22Rv1 (cell line): Measurements from ENCODE around the gene SCFD2.

ENCODE experiments used
- H3K27ac ChIP-seq: fragments of 450-650 bp; 2 replicates; pipeline ENCODE4 v1.5.1; 2017
- ZFX ChIP-seq: fragments of 450-650 bp; IDR thresholded peaks from 2 replicates; pipeline ENCODE4 v1.6.1; 2017; ENCODE audit warnings: antibody characterized with exemption, borderline replicate concordance
- TF ChIP-seq, protein P1 (sequence below): fragments of 450-650 bp; IDR thresholded peaks from 2 replicates; pipeline ENCODE4 v1.5.1; 2017; ENCODE audit warnings: mild to moderate bottlenecking

Gene SCFD2

DNA sequence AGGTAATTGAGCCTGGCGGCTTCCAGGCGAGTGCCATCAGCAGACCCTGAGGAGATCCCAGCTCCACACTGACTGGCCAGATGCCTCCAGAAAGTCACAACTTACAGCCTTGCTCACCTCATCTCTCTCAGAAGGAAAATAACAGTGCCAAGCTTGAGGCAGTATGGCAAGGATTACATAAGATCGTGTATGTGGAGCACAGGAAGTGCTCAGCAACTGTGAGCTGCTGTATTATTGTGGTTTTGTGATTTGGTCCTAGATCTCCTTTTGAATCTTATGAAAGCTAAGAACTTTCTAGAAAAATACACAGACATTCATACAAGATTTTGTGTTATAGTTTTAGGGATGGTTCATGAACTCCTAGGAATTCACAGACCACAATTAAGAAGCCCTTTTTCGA is 489.8 kb downstream of the SCFD2 start:
- H3K27ac ChIP-seq: no peak overlapping the region
- TF ChIP-seq, protein P1, sequence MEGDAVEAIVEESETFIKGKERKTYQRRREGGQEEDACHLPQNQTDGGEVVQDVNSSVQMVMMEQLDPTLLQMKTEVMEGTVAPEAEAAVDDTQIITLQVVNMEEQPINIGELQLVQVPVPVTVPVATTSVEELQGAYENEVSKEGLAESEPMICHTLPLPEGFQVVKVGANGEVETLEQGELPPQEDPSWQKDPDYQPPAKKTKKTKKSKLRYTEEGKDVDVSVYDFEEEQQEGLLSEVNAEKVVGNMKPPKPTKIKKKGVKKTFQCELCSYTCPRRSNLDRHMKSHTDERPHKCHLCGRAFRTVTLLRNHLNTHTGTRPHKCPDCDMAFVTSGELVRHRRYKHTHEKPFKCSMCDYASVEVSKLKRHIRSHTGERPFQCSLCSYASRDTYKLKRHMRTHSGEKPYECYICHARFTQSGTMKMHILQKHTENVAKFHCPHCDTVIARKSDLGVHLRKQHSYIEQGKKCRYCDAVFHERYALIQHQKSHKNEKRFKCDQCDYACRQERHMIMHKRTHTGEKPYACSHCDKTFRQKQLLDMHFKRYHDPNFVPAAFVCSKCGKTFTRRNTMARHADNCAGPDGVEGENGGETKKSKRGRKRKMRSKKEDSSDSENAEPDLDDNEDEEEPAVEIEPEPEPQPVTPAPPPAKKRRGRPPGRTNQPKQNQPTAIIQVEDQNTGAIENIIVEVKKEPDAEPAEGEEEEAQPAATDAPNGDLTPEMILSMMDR: no peak
- no peak for TF ChIP-seq ZFX

DNA sequence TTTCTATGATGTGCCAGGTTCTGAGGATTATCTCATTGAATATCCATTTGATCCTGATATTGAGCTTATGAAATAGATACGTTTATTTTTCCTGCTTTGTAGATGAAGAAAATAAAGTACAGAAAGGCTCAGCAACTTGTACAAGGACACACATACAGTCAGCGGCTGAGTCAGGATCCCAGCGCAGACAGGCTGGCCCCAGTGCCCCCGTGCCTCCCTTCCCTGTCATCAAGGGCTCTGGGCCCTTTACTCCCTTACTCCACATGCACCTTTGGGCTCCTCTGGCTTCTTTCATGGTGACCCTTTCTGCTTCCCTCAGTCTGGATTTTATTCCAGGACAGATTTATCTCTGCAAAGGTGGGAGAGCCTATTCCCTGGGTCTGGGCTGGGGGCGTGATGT is 490.9 kb downstream of the SCFD2 start:
- H3K27ac ChIP-seq: no peak overlapping the region
- TF ChIP-seq, protein P1: no peak
- TF ChIP-seq ZFX: no peak

DNA sequence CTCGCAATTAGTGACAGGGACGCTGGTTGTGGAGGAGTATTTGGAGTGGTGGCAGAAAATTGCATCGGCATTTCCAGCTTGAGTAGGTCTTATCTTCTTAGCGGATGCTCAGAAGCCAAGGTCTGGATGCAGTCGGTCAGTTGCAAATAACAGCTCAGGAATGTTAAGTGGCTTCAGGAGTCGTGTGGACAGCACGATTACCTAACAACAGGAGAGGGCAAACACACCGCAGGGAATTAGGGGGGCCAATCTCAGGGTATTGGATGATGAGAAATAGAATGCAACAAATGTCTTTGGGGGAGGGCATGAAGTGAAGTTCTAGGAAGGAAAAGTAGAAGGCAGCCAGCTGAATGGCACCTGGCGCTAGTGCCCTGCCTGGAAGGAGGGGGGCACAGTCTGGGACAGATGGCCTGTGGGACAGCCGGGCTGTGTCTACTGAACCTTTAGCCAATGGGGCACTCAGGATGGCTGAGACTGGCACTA is 492.0 kb downstream of the SCFD2 start:
- TF ChIP-seq, protein P1: no peak
- no peak for TF ChIP-seq ZFX
- H3K27ac ChIP-seq: no peak overlapping the region

DNA sequence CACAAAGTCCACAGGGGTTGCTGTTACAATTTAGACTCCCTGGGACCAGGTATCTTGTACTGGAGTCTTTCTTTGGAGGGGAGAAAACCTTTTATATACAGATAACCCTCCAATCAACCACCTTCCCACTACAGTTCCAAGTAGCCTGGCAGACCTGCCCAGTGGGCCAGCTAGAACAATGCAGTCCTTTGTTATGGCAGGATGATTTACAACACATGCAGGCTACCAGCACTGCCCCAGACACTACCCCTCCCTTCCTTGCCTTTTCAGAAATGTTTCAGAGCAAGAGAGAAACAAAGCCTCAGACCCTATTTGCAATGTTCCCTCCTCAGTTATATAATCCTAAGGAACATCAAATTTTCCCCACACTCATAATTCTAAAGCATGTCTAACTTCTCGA is 492.7 kb downstream of the SCFD2 start:
- no peak overlapping the region for H3K27ac ChIP-seq
- no peak for TF ChIP-seq ZFX
- TF ChIP-seq, protein P1: no peak

DNA sequence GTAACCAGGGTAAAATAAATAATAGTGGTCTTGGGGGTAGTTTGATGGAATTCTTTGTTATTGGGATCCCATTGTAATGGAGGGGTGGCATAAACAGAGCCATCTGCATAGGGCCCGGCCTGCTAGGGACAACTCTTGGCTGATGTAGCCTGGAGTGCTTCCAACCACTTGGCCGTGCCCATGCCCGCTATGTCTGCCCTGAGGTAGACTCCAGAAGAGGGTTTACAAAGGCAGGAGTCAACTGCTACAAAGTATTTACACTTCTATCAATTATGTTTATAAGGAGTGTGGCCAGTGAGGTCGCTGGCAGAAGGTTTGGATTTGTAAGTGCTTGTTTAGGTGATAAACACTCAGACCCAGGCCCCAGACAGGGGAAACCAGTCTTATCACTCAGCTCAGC is 495.6 kb downstream of the SCFD2 start:
- TF ChIP-seq, protein P1: no peak
- no peak for TF ChIP-seq ZFX
- no peak overlapping the region for H3K27ac ChIP-seq

DNA sequence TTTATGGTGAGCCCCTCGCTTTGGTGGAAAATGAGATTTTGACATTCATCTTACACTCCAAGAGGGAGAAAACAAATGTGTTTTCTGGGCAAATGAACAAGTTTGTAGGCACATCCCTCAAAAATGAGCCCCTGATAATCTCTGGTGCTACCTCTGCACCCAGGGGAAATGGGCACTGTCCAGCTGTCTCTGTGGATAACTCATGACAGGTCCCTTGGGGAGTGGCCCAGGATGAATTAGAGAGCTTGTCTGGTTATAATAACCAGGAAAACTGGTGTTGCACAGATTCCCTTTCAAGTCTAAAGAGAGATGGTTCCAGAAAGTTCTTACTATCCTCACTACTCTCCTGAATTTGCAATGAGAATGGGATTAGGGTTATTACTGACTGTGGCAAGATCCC is 496.2 kb downstream of the SCFD2 start:
- no peak for TF ChIP-seq ZFX
- TF ChIP-seq, protein P1: no peak
- no peak overlapping the region for H3K27ac ChIP-seq

DNA sequence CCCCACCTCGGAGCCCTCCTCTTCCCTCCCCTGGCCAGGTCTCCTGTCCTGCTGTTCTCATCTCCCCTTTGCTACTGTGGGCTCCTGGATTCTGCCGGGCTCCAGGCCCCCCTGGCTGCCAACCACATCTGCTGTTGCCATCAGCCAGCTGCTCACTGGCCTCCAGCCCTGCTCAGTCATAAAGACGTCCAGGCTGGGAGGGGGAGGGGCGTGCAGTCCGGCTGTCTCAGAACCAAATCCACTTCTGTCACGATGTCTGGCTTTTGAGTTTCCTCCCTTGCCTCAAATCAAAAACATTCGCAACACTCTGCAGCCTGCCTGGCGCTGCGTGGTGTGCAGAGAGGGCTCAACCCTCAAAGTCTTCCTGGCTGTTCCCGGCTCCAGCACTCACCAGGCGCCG is 496.7 kb downstream of the SCFD2 start:
- no peak for TF ChIP-seq ZFX
- TF ChIP-seq, protein P1: no peak
- no peak overlapping the region for H3K27ac ChIP-seq
